Cerebellar nuclear complex (tissue), 1 donor: ENCODE measurements around the gene CDC14A.

Source experiments
- DNase-seq, 2 experiments: peaks; one replicate each; lab custom pipeline; 2025; lab: John Stamatoyannopoulos, UW

Gene CDC14A

DNA sequence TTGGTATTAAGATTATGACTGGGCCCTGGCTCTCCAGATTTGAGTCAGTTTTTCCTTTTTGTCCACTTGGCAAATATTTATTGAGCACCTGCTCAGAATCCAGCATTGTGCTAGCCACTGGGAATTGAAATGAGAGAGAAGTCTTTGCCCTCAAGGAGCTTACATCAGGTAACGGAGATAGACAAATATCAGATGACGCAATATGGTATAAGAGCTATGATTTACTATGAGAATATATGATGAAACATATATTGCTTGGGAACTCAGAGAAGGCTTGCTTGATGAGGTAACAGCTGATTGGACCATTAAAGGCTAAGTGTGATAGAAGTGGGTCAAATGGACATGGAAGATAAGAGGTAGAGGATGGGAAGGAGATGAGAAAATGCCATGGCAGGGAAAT is 144.6 kb downstream of the CDC14A start:
- DNase-seq = no peak

DNA sequence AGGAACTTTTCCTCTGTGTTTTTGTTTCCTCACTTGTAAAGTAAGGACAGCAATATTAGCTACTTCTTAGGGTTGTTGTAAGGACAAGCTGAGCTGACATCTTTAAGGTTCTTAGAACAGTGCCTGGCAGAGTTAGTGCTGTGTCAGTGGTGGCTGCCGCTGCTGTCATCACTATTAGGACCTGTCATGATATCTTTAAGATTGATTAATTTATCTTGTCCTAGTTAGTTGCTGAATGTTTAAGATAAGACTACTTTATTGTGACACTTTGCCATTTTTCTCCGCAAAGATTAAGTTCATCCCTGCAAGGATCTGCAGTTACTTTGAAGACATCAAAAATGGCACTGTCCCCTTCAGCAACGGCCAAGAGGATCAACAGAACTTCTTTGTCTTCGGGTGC is 145.5 kb downstream of the CDC14A start:
- no peak for DNase-seq

- no peak for DNase-seq
Observed at GRCh38 chr1:100499194-100499811, 147.0 kb downstream of the CDC14A start.

GRCh38 chr1:100502052-100502792 is 149.9 kb downstream of the CDC14A start:
- DNase-seq = no peak

GRCh38 chr1:100506217-100506616 is 153.9 kb downstream of the CDC14A start:
- DNase-seq = no peak

- DNase-seq = no peak
Observed at GRCh38 chr1:100510451-100510850, 158.1 kb downstream of the CDC14A start.

- no peak for DNase-seq
Observed at GRCh38 chr1:100511058-100511457, 158.8 kb downstream of the CDC14A start.

- no peak for DNase-seq
Observed at GRCh38 chr1:100511773-100512172, 159.5 kb downstream of the CDC14A start.

DNA sequence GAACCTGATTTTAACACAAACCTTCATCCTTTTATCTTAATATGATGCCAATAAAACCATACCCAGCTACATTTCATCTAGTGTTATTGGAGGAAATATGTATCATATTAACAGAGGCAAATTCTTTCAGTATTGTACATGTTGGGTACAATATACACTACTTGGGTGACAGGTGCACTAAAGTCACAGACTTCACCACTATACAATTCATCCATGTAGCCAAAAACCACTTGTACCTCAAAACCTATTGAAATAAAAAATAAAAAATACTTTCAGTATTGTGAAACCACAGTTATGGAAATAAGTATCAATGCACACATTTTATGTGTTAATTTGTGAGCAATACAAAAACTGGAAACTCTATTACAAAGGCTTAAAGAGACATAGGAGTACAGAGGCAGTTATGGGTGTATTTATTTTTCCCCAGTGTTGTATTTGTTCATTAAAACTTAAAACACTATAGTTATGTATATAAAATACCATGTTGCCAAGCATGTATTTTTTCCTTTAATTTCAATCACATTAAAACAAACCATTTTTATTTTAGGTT is 160.6 kb downstream of the CDC14A start:
- no peak for DNase-seq

GRCh38 chr1:100516857-100517256 is 164.6 kb downstream of the CDC14A start:
- no peak for DNase-seq

DNA sequence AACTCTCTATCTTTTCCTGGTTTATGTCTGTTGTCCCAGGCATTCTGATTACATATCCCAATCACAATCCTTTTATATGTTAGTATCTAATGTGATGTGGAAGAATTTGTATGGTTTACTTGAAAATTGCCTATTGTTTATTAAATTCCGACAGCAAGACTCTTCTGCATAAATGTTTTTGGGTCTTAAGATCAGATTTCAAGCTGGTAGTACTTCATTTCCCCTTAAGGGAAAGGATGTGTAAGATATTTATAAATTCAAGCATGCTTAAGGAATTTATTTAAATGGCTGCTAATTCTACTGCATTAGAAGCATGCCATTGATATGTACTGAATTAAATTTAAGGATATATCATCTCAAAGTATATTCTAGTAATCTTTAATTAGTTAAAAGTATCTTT is 165.2 kb downstream of the CDC14A start:
- no peak for DNase-seq

DNA sequence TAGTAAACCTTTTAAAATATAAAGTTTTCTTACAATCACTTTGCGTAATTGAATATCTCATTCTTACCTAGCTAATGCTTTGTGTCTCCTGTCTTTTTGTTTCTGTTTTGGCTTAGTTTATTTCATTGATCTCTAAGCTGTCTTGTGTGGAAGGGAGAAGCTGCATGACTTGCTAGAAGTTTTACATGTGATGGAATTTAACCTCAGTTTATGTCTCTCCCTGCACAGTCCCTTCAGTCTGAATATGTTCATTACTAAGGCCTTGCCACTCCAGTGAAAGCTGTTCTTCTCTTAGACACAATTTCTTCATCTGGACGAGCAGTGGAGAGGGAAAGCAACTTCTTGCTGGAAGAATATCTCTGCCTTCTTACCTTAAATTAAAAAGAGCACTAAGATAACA is 165.7 kb downstream of the CDC14A start:
- DNase-seq = no peak

DNA sequence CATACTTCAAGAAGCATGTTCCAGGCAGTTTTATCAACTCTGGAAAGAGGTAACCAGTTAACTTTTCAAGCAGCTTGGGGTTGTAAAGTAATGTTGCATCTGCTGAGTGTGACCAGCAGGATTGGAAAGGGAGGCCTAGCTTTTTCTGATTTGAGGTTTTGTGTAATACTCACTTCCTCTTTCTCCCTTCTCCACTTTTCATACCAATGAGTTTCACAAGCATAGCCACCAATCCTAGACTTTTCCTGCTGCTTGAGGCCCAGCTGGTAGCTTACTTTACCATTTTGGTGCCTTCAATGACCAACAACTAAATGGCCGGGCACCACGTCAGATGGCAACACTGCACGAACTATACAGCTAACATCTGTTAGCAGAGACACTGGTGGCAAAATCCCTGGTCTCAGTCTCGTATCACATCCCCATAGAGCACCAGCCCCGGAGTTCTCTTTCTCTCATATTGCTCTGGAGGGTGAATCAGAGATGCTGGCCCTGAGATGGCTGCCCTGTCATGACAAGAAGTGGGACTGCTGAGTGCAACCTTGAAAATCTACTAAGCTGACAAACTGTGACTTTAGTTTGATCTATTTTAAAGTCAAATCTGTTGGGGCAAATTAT is 170.8 kb downstream of the CDC14A start:
- DNase-seq = no peak

DNA sequence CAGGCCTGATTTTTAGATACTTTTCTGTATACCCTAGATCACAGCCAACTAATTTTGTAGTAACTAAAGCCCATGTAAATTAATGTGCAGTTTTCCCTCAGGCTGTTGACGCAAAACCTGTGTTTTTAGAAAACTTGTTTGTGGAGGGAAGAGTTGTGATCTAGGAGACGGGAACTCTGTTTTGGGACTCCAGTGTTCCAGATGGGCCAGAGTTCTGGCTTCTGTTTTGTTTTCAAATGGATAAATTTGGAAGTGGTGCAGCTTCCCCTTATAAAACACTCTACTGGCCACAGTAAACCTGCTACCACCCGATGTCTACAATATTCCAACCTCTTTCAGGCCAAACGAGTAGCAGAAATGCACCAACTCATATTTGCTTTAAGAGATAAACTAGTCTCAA is 172.0 kb downstream of the CDC14A start:
- DNase-seq = no peak

DNA sequence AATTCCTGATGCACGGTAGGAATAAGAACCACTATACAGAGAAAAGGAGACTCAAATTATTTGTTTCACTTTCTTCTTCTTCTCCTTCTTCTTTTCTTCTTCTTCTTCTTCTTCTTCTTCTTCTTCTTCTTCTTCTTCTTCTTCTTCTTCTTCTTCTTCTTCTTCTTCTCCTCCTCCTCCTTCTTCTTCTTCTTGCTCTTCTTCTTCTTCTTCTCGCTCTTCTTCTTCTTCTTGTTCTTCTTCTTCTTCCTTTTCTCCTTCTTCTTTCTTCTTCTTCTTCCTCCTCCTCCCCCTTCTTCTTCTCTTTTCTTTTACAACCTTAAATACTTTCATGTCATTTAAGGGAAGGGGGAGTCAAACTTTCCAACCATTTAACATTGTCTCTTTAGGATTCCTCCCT is 174.6 kb downstream of the CDC14A start:
- no peak for DNase-seq

DNA sequence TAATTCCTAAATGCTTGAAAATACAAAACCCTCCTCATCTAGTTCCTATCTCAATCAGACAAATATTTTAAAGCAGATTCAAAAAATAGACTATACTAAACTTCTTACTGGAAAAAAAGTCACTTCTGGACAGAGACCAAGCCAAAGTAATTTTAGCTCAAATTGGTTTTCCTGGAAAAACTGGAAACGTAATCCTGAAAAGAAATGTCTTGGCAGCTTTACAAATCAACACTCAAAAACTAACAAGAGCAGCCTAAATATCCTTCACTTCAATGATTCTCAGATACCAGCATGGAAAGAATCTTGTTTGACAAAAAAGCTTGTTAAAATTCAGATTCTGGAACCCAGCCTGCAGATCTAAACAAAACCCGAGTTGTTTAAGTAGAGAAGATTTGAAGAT is 176.6 kb downstream of the CDC14A start:
- no peak for DNase-seq

DNA sequence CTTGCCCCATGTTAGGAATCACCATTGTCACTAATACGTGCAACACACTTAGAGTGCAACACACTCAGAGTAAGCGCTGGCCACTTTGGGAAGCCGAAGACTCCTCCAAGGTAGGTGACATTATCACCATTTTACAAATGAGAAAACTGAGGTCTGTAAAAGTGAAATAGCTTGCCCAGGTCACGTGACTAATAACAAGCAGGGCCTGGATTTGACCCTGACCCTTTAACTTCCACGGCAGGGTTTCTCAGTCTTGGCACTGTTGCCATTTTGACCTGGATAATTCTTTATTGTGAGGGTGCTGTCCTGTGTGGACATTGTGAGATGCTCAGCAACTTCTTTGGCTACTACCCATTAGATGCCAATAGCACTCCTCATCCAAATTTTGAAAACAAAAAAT is 177.8 kb downstream of the CDC14A start:
- DNase-seq = no peak

DNA sequence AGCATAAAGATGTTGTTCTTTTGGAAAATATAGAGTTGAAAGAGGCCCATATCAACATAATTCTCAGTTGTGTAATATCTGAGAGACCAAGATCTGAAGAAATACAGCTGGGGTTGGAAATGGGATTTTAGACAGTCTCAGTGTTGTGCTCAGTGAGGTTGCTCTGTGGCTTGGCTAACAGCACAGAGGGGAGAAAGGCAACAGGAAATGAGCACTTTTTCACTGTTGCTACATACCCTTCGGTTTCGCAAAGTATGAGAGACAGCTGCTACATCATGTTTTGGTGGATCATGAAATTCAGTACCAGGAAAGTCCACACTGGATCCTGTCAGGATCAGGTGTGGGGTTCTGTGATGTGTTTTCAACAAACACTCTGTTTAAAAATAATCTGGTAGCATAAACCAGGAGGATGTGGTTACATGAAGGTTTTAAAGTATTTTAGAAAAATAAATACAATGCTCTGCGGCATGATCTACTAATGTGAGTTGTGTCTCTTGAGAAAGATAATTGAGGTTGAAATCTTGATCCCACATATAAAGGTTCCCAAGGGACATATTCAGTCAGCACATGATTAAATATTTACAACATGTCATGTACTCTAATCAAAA is 178.7 kb downstream of the CDC14A start:
- no peak for DNase-seq

- no peak for DNase-seq
Observed at GRCh38 chr1:100532645-100533044, 180.3 kb downstream of the CDC14A start.

DNA sequence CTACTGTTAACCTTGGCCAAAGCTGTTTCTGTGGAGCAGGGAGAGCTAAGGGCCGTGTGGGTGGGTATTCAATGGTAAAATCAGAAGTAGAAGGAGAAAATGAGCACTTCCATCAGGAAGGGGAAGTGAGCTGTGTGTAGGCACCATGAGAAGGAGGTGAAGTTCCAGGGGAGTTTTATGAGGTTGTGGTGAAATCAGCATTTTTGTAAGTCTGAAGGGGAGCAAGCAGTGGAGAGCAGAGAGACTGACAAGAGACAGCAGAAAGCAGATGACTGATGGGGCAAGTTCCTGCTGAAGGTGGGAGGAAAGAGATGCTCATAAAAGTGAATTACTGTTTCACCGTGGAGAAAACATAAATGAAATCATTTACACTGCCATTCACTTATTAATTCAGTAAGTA is 183.0 kb downstream of the CDC14A start:
- DNase-seq = no peak

DNA sequence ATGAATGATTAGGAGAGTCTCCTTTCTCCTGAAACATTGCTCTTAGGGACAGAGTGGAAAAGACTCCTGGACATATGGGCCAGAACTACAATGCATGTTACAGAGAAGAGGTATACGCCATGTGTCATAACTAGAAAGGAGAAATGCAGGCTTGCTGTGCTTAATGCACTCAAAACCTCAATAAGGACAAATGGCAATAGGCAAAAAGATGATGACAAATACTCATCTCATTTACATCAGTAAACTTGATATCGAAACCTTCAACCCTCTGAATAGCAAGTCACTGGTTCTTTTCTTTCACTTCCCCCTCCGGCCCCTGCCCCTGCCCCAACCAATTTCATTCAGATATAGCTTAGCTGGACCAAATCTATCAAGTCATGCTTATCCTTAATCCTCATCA is 183.7 kb downstream of the CDC14A start:
- DNase-seq = no peak

- no peak for DNase-seq
Observed at GRCh38 chr1:100538913-100539835, 186.9 kb downstream of the CDC14A start.
